IPS-18c (cell line): Measurements from ENCODE around the gene ACVR1C.

Source experiments
- H3K4me3 ChIP-seq: 2 replicates; pipeline ENCODE4 v1.7.0; 2013; ENCODE audit warnings: low read depth, mild to moderate bottlenecking, low read length, moderate library complexity; ENCODE audit not compliant: insufficient read depth
- H3K9me3 ChIP-seq: one replicate; pipeline ENCODE4 v1.6.1; 2013; ENCODE audit warnings: mild to moderate bottlenecking, low read length, moderate library complexity; ENCODE audit not compliant: control insufficient read depth, insufficient read depth

Gene ACVR1C

GRCh38 chr2:157480182-157480961, 148.3 kb downstream of the ACVR1C start:
- H3K9me3 ChIP-seq: no peaks in the 10 kb centered on the region
- no peak overlapping the region for H3K4me3 ChIP-seq

GRCh38 chr2:157479081-157480027, 149.3 kb downstream of the ACVR1C start:
- H3K9me3 ChIP-seq: no peaks in the 10 kb centered on the region
- no peak overlapping the region for H3K4me3 ChIP-seq

DNA sequence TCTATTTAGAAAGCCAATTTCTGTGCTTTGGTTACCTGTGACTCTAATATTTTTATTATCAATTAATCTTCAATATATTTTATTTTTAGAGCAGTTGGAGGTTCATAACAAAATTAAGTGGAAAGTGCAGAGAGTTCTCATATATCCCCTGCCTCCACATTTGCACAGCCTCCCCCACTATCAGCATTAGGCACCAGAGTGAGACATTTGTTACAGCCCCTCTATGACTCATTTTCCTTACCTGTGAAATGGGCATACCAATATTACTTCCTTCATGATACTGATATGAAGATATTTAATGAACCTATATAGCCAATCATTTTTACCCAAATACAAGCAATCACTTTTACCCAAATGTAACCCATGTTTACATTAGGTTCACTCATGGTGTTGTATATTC, 150.7 kb downstream of the ACVR1C start:
- no peak overlapping the region for H3K4me3 ChIP-seq
- H3K9me3 ChIP-seq: no peaks in the 10 kb centered on the region

- Histone ChIP-seq H3K9me3 (no peaks in the 10 kb centered on the region), H3K4me3 (no peak overlapping the region)
These were observed 151.5 kb downstream of the ACVR1C start for GRCh38 chr2:157476953-157477709.
